ENCODE results near the gene ACTR3C.

- no peak for TF ChIP-seq CTCF (IDR thresholded peaks at IDR 0.05 in 4 of 5, conservative IDR thresholded peaks at IDR 0.05 in 1 of 5)
- TF ChIP-seq POLR2A (IDR thresholded peaks at IDR 0.05) = no peak
Observed at GRCh38 chr7:150337179-150337578, 13.8 kb upstream of the ACTR3C start.
